ENCODE results near the gene ME1.

DNA sequence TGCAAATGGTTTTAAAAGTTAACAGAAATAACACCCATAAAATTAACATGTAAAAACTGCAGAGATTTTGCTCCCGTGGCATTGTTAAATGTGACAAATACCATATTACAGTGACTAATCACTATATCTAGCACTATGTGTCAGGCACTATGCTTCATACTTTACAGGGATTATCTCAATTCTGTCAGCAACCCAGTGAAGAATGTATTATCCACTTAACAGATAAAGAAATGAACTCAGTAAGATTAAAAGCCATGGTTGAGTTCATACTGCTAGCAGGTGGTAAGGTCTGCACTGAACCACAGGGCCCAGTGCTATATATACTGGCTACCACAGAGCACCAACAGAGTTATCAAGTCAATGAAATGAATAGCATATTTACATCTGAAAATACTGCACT, 172.3 kb downstream of the ME1 start:
- TF ChIP-seq POLR2A (IDR thresholded peaks at IDR 0.05; ENCODE audit: low read length) (no peak), CEBPB (IDR thresholded peaks at IDR 0.05) (no peak)
